ENCODE measurements around the gene SPDYE4.

Gene SPDYE4

DNA sequence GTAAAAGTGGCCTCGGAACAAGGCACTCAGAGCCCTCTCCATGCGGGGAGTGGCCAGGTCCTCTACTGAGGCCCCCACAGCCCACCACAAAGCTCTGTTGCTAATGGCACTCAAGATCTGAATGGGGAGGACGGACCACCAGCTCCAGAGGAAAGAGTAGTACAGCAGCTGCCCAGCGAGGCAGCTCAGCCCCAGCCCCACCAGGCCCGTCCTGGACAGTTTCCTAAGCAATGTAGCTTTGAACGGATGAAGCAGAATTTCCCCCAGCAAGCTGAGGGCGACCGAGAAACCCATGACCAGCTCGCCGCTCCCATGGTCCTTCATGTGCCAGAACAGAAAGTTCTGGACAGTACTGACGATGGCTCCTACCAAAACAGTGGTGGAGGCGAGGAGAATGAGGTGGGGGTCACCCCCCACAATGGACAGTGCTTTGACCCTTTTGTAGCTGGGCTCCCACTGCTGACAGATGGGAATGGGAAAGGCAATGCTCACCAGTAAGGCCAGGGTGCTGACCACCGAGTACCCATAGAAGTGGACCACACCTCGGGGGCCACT lies 39.4 kb upstream of the SPDYE4 start:
- Histone ChIP-seq H2BK5ac (ENCODE audit: low read length) (no peak overlapping the region), H3K36me3 (ENCODE audit: control insufficient read depth, insufficient read depth, low read length) (no peaks in the 10 kb centered on the region), H3K56ac (ENCODE audit: low read length) (no peak overlapping the region), H4K5ac (ENCODE audit: low read length) (no peak overlapping the region), H3K79me2 (ENCODE audit: control insufficient read depth, insufficient read depth, low read length) (no peaks in the 10 kb centered on the region), H4K8ac (ENCODE audit: low read depth, low read length) (no peak overlapping the region), H3K4ac (ENCODE audit: low read depth, low read length) (no peak overlapping the region), H3K23ac (ENCODE audit: low read length) (no peak overlapping the region), H3K4me2 (ENCODE audit: low read length) (no peak overlapping the region), H3K27ac (ENCODE audit: low read depth, low read length) (no peak overlapping the region), H3K27me3 (ENCODE audit: insufficient read depth, low read length, poor library complexity) (no peaks in the 10 kb centered on the region), H2BK15ac (replicated peaks; ENCODE audit: low read depth) (no peak overlapping the region), H2BK120ac (ENCODE audit: low read depth, low read length) (no peak overlapping the region), H2AK5ac (ENCODE audit: low read length) (no peak overlapping the region), H3K9ac (ENCODE audit: low read length) (no peak overlapping the region), H3K4me1 (ENCODE audit: control insufficient read depth, low read depth, low read length) (no peaks in the 10 kb centered on the region), H3K4me3 (ENCODE audit: low read length) (no peak overlapping the region), H3K18ac (ENCODE audit: low read length) (no peak overlapping the region), H3K79me1 (ENCODE audit: low read length) (no peaks in the 10 kb centered on the region)
- WGBS (ENCODE audit: extremely low coverage, insufficient coverage, low lambda C conversion rate): no CpG with 5 or more reads among the region's 14 CpGs
- no peak for DNase-seq

DNA sequence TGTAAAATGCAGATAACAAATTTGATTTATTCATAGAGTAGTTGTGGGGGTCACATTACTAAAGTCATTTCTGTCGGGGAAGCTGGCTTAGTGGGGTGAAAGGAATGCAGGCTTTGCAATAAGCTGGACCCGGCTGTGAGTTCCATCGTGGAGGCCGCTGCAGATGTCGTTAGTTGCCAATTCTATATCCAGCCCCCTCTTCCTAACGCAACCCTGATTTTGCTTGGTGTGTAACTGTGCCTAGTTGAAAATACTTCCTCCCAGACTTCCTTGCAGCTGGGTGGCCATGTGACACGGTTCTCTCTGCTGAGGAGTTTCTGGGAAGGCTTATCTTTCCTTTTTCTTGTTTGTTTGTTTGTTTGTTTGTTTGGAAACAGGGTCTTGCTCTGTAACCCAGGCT lies 36.3 kb upstream of the SPDYE4 start:
- H2BK5ac ChIP-seq (ENCODE audit: low read length): no peak overlapping the region
- H3K4ac ChIP-seq (ENCODE audit: low read depth, low read length): no peak overlapping the region
- H3K4me1 ChIP-seq (ENCODE audit: control insufficient read depth, low read depth, low read length): no peaks in the 10 kb centered on the region
- DNase-seq: no peak
- no peaks in the 10 kb centered on the region for H3K36me3 ChIP-seq (ENCODE audit: control insufficient read depth, insufficient read depth, low read length)
- no peak overlapping the region for H2AK5ac ChIP-seq (ENCODE audit: low read length)
- no peak overlapping the region for H2BK15ac ChIP-seq (replicated peaks; ENCODE audit: low read depth)
- H3K79me1 ChIP-seq (ENCODE audit: low read length): no peaks in the 10 kb centered on the region
- no peak overlapping the region for H3K4me3 ChIP-seq (ENCODE audit: low read length)
- no peak overlapping the region for H3K23ac ChIP-seq (ENCODE audit: low read length)
- no peaks in the 10 kb centered on the region for H3K27me3 ChIP-seq (ENCODE audit: insufficient read depth, low read length, poor library complexity)
- no peak overlapping the region for H3K56ac ChIP-seq (ENCODE audit: low read length)
- H3K18ac ChIP-seq (ENCODE audit: low read length): no peak overlapping the region
- no peak overlapping the region for H3K4me2 ChIP-seq (ENCODE audit: low read length)
- H4K5ac ChIP-seq (ENCODE audit: low read length): no peak overlapping the region
- no peaks in the 10 kb centered on the region for H3K79me2 ChIP-seq (ENCODE audit: control insufficient read depth, insufficient read depth, low read length)
- H4K8ac ChIP-seq (ENCODE audit: low read depth, low read length): no peak overlapping the region
- no peak overlapping the region for H2BK120ac ChIP-seq (ENCODE audit: low read depth, low read length)
- no CpG with 5 or more reads among the region's 7 CpGs for WGBS (ENCODE audit: extremely low coverage, insufficient coverage, low lambda C conversion rate)
- no peak overlapping the region for H3K9ac ChIP-seq (ENCODE audit: low read length)
- no peak overlapping the region for H3K27ac ChIP-seq (ENCODE audit: low read depth, low read length)

DNA sequence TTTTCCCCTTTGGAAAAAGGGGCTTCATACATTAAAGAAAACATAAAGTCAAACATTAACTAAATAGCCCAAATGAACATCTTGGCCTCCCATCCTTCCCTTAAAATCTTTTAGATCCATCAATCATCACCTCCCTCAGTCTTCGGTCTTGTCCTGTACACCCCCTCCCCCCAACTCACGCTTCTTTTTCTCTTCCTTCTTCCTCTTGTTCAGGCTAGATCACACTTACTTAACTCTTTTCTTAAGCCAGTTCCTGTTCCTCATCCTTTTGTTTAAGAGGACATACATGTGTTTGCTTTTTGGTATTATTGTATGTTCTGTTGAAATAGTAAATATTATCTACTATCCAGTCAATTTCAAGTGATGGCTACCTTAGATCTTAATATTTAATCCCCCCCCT lies 35.3 kb upstream of the SPDYE4 start:
- H3K4me1 ChIP-seq (ENCODE audit: control insufficient read depth, low read depth, low read length): no peaks in the 10 kb centered on the region
- H3K9ac ChIP-seq (ENCODE audit: low read length): no peak overlapping the region
- no peak overlapping the region for H2AK5ac ChIP-seq (ENCODE audit: low read length)
- no peak overlapping the region for H4K8ac ChIP-seq (ENCODE audit: low read depth, low read length)
- H3K36me3 ChIP-seq (ENCODE audit: control insufficient read depth, insufficient read depth, low read length): no peaks in the 10 kb centered on the region
- H3K23ac ChIP-seq (ENCODE audit: low read length): no peak overlapping the region
- no peak overlapping the region for H3K4me2 ChIP-seq (ENCODE audit: low read length)
- no peak overlapping the region for H3K18ac ChIP-seq (ENCODE audit: low read length)
- no peak for DNase-seq
- no peak overlapping the region for H4K5ac ChIP-seq (ENCODE audit: low read length)
- no peaks in the 10 kb centered on the region for H3K79me1 ChIP-seq (ENCODE audit: low read length)
- H3K27ac ChIP-seq (ENCODE audit: low read depth, low read length): no peak overlapping the region
- H3K79me2 ChIP-seq (ENCODE audit: control insufficient read depth, insufficient read depth, low read length): no peaks in the 10 kb centered on the region
- no peak overlapping the region for H3K56ac ChIP-seq (ENCODE audit: low read length)
- no peak overlapping the region for H2BK15ac ChIP-seq (replicated peaks; ENCODE audit: low read depth)
- H3K4ac ChIP-seq (ENCODE audit: low read depth, low read length): no peak overlapping the region
- H2BK120ac ChIP-seq (ENCODE audit: low read depth, low read length): no peak overlapping the region
- H3K4me3 ChIP-seq (ENCODE audit: low read length): no peak overlapping the region
- H2BK5ac ChIP-seq (ENCODE audit: low read length): no peak overlapping the region
- no peaks in the 10 kb centered on the region for H3K27me3 ChIP-seq (ENCODE audit: insufficient read depth, low read length, poor library complexity)
- whole genome bisulfite sequencing (ENCODE audit: extremely low coverage, insufficient coverage, low lambda C conversion rate): 100% methylated on average over 1 of the region's 2 CpGs

DNA sequence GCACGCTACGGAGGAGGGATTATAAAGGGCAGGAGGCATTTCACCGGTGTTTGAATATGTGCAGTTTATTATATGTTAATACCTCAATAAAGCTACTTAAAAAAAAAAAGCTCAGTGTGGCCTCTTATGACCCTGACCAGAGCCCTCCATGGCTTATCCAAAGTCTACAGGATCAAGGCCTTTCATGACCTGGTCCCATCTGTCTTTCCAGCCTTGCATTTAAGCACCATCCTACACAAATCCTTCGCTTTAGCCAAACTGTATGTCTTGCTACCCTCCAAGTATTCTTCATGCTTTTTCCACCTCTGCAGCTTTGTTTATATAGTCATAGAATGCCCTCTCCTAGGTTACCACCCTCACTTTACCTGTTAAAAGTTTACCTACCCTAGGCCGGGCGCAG lies 34.3 kb upstream of the SPDYE4 start:
- Histone ChIP-seq H3K4me2 (ENCODE audit: low read length) (no peak overlapping the region), H3K27ac (ENCODE audit: low read depth, low read length) (no peak overlapping the region), H3K56ac (ENCODE audit: low read length) (no peak overlapping the region), H3K4me3 (ENCODE audit: low read length) (no peak overlapping the region), H2AK5ac (ENCODE audit: low read length) (no peak overlapping the region), H2BK5ac (ENCODE audit: low read length) (no peak overlapping the region), H2BK120ac (ENCODE audit: low read depth, low read length) (no peak overlapping the region), H3K9ac (ENCODE audit: low read length) (no peak overlapping the region), H3K4ac (ENCODE audit: low read depth, low read length) (no peak overlapping the region), H4K8ac (ENCODE audit: low read depth, low read length) (no peak overlapping the region), H3K79me2 (ENCODE audit: control insufficient read depth, insufficient read depth, low read length) (no peaks in the 10 kb centered on the region), H2BK15ac (replicated peaks; ENCODE audit: low read depth) (no peak overlapping the region), H3K79me1 (ENCODE audit: low read length) (no peaks in the 10 kb centered on the region), H4K5ac (ENCODE audit: low read length) (no peak overlapping the region), H3K23ac (ENCODE audit: low read length) (no peak overlapping the region), H3K36me3 (ENCODE audit: control insufficient read depth, insufficient read depth, low read length) (no peaks in the 10 kb centered on the region), H3K4me1 (ENCODE audit: control insufficient read depth, low read depth, low read length) (no peaks in the 10 kb centered on the region), H3K18ac (ENCODE audit: low read length) (no peak overlapping the region), H3K27me3 (ENCODE audit: insufficient read depth, low read length, poor library complexity) (no peaks in the 10 kb centered on the region)
- no peak for DNase-seq
- no CpG with 5 or more reads among the region's 6 CpGs for WGBS (ENCODE audit: extremely low coverage, insufficient coverage, low lambda C conversion rate)

DNA sequence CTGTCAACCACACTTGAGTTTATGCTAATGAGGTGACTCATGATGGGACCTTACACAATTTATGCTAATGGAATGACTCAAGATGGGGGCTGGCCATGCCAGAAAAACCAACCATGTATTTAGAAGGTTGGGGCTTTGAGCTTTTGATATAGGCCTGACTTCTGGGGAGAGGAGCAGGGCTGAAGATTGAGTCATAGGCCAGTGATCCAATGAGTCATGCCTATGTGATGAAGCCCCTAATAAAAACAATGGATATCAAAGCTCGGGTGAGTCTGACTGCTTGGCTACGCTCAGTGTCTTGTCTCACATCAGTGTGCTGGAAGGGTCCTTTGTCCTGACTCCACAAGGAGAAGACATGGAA lies 33.5 kb upstream of the SPDYE4 start:
- no CpG with 5 or more reads among the region's 2 CpGs for WGBS (ENCODE audit: extremely low coverage, insufficient coverage, low lambda C conversion rate)
- Histone ChIP-seq H3K4me1 (ENCODE audit: control insufficient read depth, low read depth, low read length) (no peaks in the 10 kb centered on the region), H2BK5ac (ENCODE audit: low read length) (no peak overlapping the region), H3K9ac (ENCODE audit: low read length) (no peak overlapping the region), H4K8ac (ENCODE audit: low read depth, low read length) (no peak overlapping the region), H3K4me3 (ENCODE audit: low read length) (no peak overlapping the region), H3K27me3 (ENCODE audit: insufficient read depth, low read length, poor library complexity) (no peaks in the 10 kb centered on the region), H3K4ac (ENCODE audit: low read depth, low read length) (no peak overlapping the region), H3K36me3 (ENCODE audit: control insufficient read depth, insufficient read depth, low read length) (no peaks in the 10 kb centered on the region), H2BK120ac (ENCODE audit: low read depth, low read length) (no peak overlapping the region), H2BK15ac (replicated peaks; ENCODE audit: low read depth) (no peak overlapping the region), H2AK5ac (ENCODE audit: low read length) (no peak overlapping the region), H3K18ac (ENCODE audit: low read length) (no peak overlapping the region), H3K23ac (ENCODE audit: low read length) (no peak overlapping the region), H3K79me2 (ENCODE audit: control insufficient read depth, insufficient read depth, low read length) (no peaks in the 10 kb centered on the region), H3K56ac (ENCODE audit: low read length) (no peak overlapping the region), H4K5ac (ENCODE audit: low read length) (no peak overlapping the region), H3K27ac (ENCODE audit: low read depth, low read length) (no peak overlapping the region), H3K4me2 (ENCODE audit: low read length) (no peak overlapping the region), H3K79me1 (ENCODE audit: low read length) (no peaks in the 10 kb centered on the region)
- peak; percentile 79 for DNase-seq

DNA sequence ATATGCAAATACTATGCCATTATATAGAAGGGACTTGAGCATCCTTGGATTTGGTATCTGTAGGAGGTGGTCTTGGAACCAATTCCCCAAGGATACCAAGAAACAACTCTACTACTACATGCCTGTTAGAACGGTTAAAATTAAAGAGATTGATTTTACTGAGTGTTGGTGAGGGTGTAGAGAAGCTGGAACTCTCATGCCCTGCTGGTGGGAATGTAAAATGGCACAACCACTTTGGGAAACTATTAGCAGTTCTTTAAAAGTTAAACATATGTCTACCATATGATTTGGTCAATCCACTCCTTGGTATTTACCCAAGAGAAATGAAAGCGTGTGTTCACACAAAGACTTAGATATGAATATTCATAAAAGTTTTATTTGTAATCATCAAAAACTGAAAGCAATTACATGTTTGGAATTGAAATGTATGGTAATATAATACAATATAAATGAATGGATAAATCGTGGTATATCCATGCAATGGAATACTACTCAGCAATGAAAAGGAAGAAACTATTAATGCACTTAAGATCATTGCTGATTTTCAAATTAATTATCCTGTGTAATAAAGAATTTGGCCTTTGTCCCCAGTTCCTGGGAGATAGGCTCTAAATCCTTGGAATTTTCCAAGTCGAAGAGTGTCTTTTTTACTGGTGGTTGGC lies 33.0 kb upstream of the SPDYE4 start:
- Histone ChIP-seq H3K4me1 (ENCODE audit: control insufficient read depth, low read depth, low read length) (no peaks in the 10 kb centered on the region), H3K79me2 (ENCODE audit: control insufficient read depth, insufficient read depth, low read length) (no peaks in the 10 kb centered on the region), H3K27me3 (ENCODE audit: insufficient read depth, low read length, poor library complexity) (no peaks in the 10 kb centered on the region), H3K23ac (ENCODE audit: low read length) (no peak overlapping the region), H2BK5ac (ENCODE audit: low read length) (no peak overlapping the region), H2BK15ac (replicated peaks; ENCODE audit: low read depth) (no peak overlapping the region), H3K9ac (ENCODE audit: low read length) (no peak overlapping the region), H3K18ac (ENCODE audit: low read length) (no peak overlapping the region), H3K4me2 (ENCODE audit: low read length) (no peak overlapping the region), H4K8ac (ENCODE audit: low read depth, low read length) (no peak overlapping the region), H3K79me1 (ENCODE audit: low read length) (no peaks in the 10 kb centered on the region), H3K4ac (ENCODE audit: low read depth, low read length) (no peak overlapping the region), H3K56ac (ENCODE audit: low read length) (no peak overlapping the region), H2AK5ac (ENCODE audit: low read length) (no peak overlapping the region), H3K27ac (ENCODE audit: low read depth, low read length) (no peak overlapping the region), H3K4me3 (ENCODE audit: low read length) (no peak overlapping the region), H2BK120ac (ENCODE audit: low read depth, low read length) (no peak overlapping the region), H3K36me3 (ENCODE audit: control insufficient read depth, insufficient read depth, low read length) (no peaks in the 10 kb centered on the region), H4K5ac (ENCODE audit: low read length) (no peak overlapping the region)
- WGBS (ENCODE audit: extremely low coverage, insufficient coverage, low lambda C conversion rate): no CpG with 5 or more reads among the region's 4 CpGs
- DNase-seq: peak; percentile 17
